ENCODE data around the gene PTEN. TPM values are rescaled to one million over a fixed set of nuclear protein-coding genes. Genes with fewer than 3 reads are reported as not detected.
"Not testable (repeated sequence)": the region's sequence is repeated elsewhere in the genome, so short reads cannot be mapped to it uniquely, and the experiment has no call there.

PTEN gene
- total RNA-seq, 4 donors from 2014 or later, result 143 to 224 (median 171) TPM

GRCh38 chr10:87818505-87819288 is 44.7 kb upstream of the PTEN start:
- TF ChIP-seq, protein P1, sequence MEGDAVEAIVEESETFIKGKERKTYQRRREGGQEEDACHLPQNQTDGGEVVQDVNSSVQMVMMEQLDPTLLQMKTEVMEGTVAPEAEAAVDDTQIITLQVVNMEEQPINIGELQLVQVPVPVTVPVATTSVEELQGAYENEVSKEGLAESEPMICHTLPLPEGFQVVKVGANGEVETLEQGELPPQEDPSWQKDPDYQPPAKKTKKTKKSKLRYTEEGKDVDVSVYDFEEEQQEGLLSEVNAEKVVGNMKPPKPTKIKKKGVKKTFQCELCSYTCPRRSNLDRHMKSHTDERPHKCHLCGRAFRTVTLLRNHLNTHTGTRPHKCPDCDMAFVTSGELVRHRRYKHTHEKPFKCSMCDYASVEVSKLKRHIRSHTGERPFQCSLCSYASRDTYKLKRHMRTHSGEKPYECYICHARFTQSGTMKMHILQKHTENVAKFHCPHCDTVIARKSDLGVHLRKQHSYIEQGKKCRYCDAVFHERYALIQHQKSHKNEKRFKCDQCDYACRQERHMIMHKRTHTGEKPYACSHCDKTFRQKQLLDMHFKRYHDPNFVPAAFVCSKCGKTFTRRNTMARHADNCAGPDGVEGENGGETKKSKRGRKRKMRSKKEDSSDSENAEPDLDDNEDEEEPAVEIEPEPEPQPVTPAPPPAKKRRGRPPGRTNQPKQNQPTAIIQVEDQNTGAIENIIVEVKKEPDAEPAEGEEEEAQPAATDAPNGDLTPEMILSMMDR (IDR thresholded peaks at IDR 0.05), result no peak
- TF ChIP-seq POLR2A (IDR thresholded peaks at IDR 0.05), result no peak
- no peak for TF ChIP-seq EP300 (IDR thresholded peaks at IDR 0.05)
- no peaks in the 10 kb centered on the region for H3K27me3 ChIP-seq
- DNase-seq (ENCODE audit: low spot score in 2 of 2), result peak in 1 of 2 donors; percentile 5
- no peaks in the 10 kb centered on the region for H3K36me3 ChIP-seq
- H3K27ac ChIP-seq, result peak overlapping the region; percentile 50 to 85 (median 82)
- WGBS, 2 donors, result 16 to 21% methylated on average over 29 of the region's 29 CpGs
- no peaks in the 10 kb centered on the region for H3K9me3 ChIP-seq
- H3K4me3 ChIP-seq, result peak overlapping the region; percentile 64 to 85 (median 70)
- H3K4me1 ChIP-seq, result peaks cover 0 to 29% (median 8%) of the 10 kb centered on the region in 4 donors

DNA sequence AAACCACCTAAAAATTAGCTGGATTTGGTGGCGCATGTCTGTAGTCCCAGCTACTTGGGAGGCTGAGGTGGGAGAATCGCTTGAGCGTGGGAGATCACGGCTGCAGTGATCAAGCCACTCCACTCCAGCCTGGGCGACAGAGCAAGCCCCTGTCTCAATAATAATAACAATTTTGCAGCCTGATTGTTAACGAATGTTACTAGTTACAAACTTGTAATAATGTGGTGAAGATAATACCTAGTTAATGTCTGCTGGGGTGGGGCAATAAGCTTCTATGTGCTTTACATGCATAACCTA is 44.2 kb upstream of the PTEN start:
- TF ChIP-seq EP300 (IDR thresholded peaks at IDR 0.05) (no peak), POLR2A (IDR thresholded peaks at IDR 0.05) (no peak)
- TF ChIP-seq, protein P1 (IDR thresholded peaks at IDR 0.05), result no peak
- Histone ChIP-seq H3K4me1 (peaks cover 0 to 29% (median 8%) of the 10 kb centered on the region in 4 donors), H3K27ac (no peak overlapping the region), H3K36me3 (no peaks in the 10 kb centered on the region), H3K27me3 (no peaks in the 10 kb centered on the region), H3K4me3 (no peak overlapping the region), H3K9me3 (no peaks in the 10 kb centered on the region)
- no peak for DNase-seq (ENCODE audit: low spot score in 2 of 2)
- 91 to 92% methylated on average over 6 of the region's 6 CpGs for WGBS, 2 donors

- DNase-seq (ENCODE audit: low spot score in 2 of 2), result no peak
- no peaks in the 10 kb centered on the region for H3K36me3 ChIP-seq
- no peaks in the 10 kb centered on the region for H3K4me1 ChIP-seq
- no peak overlapping the region for H3K27ac ChIP-seq
- H3K9me3 ChIP-seq, result no peaks in the 10 kb centered on the region
- no peaks in the 10 kb centered on the region for H3K27me3 ChIP-seq
- TF ChIP-seq POLR2A (IDR thresholded peaks at IDR 0.05) (no peak), EP300 (IDR thresholded peaks at IDR 0.05) (no peak)
- TF ChIP-seq, protein P1 (IDR thresholded peaks at IDR 0.05), result no peak
- H3K4me3 ChIP-seq, result no peak overlapping the region
Observed at GRCh38 chr10:87826653-87827052, 36.8 kb upstream of the PTEN start.

- Histone ChIP-seq H3K9me3 (no peaks in the 10 kb centered on the region), H3K4me1 (no peaks in the 10 kb centered on the region), H3K36me3 (no peaks in the 10 kb centered on the region), H3K4me3 (no peak overlapping the region), H3K27me3 (no peaks in the 10 kb centered on the region), H3K27ac (no peak overlapping the region)
- TF ChIP-seq EP300 (IDR thresholded peaks at IDR 0.05), result no peak
- TF ChIP-seq POLR2A (IDR thresholded peaks at IDR 0.05), result no peak
- TF ChIP-seq, protein P1 (IDR thresholded peaks at IDR 0.05), result no peak
- WGBS, 2 donors, result 89 to 96% methylated on average over 2 of the region's 2 CpGs
- no peak for DNase-seq (ENCODE audit: low spot score in 2 of 2)
Observed at GRCh38 chr10:87827681-87828080, 35.7 kb upstream of the PTEN start.

DNA sequence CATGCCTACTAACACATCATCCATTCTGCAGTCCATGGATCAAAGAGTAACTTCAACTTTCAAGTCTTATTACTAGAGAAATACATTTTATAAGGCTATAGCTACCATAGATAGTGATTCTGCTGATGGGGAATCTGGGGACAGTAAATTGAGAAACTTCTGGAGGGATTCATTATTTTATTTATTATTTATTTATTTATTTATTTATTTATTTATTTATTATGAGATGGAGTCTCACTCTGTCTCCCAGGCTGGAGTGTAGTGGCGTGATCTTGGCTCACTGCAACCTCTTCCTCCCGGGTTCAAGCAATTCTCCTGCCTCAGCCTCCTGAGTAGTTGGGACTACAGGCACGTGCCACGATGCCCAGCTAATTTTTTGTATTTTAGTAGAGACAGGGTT is 34.4 kb upstream of the PTEN start:
- H3K27ac ChIP-seq; H3K36me3 ChIP-seq; H3K9me3 ChIP-seq; DNase-seq (ENCODE audit: low spot score in 2 of 2); H3K4me1 ChIP-seq; H3K27me3 ChIP-seq; H3K4me3 ChIP-seq: not testable (repeated sequence)
- WGBS, 2 donors, result 94 to 98% methylated on average over 4 of the region's 4 CpGs
